ENCODE data around the gene KAZN.

Gene KAZN

DNA sequence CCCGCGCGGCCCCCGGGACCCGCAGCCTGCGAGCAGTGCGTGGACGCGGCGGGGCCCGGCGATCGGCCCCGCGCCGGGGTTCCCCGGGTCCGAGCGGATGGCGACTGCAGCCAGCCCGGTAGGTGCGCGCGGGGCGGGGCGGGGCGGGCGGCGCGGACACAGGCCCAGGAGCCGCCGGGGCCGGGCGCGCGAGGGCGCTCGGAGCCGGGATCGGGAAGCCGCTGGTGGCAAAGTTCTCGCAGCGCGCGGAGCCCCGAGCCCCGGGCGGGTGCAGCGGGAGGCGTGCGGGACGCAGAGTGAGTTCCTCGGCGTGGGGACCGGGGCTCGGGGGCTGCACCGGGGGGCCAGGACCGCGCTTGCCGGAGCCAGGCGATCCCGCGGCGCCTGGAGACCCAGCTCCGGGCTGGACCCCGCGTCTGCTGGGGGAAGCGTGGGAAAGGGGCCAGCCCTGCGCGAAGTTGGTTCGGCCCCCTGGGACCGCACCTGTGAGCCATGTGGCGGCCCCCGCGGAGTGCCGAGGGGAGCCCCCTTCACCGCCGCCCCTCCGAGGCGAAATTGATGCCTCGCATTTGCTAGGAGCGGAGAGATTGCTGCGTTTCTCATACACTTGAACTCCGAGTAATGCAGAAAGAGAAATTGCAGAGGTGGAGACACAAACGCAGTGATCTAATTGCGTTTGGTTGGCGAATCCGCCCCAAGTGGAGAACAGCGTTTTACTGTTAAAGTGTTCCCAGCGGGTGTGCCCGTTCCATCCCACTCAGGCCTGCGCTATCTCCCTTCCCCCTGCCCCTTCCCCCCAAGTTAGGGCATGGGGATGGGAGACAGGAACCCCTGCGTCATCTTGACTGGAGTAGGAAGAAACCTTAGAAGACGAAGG is 326.2 kb downstream of the KAZN start:
- peak; percentile 31 for DNase-seq

GRCh38 chr1:14925336-14926136 is 327.1 kb downstream of the KAZN start:
- DNase-seq: no peak

DNA sequence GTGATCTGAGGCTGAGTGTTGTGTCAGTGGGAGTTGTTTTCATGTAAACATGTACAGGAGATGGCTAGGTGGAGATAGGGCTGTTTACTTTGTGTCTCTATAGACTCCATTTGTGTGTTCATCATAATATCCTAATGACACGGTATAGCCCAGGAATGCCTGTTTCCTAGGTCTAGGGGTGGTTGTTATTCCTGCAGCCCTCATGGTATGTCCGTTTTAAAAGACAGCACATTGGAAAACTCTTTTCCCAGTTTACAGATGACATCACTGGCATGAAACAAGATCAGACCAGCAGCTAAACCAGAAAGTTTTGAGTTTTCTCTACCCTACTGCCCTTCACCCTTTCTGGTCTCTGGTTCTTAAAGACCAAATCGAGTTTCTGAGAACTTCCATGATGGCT is 327.7 kb downstream of the KAZN start:
- DNase-seq: no peak

DNA sequence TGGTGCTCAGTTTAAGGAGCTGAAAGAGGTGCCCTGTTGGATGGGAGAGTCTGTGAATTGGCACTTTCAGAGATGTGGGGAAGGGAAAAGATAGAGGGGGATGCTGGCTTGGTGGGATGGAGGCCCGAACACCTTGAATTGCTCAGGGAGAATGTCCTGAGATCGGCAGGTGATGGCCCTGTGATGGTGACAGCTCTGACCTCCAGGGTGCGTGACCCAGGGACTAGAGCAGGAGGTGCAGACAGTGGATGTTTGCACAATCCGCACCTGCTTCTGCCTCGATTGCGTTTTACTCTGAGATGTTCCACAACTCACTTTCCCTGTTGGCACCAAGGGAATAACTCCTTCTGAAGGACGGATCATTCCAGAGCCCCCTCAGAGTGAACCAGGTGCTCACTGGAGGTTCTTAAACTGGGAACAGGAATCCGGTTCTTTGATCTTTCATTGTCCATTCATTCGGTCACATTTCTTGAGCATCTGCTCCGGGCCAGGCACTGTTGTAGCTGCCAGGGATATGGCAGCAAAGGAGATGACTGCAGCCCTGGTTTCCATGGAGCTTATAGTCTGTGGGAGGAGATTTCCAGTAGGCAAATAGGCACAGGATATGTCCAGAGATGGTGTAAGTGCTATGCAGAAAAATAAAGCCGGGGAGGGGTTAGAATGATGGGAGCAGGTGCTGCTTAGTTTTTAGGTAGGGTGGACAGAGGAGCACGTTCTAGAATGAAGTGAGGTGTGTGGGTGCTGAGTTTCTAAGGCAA is 328.5 kb downstream of the KAZN start:
- DNase-seq: no peak

DNA sequence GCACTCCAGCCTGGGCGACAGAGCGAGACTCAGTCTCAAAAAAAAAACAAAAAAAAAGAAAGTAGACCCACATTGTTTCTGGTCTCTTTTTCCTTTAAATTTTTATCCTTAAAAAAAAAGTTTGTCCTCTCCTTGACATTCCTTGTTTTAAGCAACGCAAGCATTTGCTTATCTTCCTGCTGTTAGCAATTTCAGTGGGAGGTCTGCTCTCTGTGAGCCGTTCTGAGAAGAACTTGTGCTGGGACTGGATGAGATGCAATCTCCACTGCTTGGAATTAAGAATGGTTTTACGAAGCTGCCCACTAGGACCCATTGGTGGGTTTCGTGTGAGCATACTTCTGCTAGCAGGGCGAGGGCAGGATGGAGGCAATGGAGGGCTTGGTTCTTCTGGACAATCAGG is 329.9 kb downstream of the KAZN start:
- no peak for DNase-seq

GRCh38 chr1:14928886-14929546 is 330.5 kb downstream of the KAZN start:
- DNase-seq: no peak

DNA sequence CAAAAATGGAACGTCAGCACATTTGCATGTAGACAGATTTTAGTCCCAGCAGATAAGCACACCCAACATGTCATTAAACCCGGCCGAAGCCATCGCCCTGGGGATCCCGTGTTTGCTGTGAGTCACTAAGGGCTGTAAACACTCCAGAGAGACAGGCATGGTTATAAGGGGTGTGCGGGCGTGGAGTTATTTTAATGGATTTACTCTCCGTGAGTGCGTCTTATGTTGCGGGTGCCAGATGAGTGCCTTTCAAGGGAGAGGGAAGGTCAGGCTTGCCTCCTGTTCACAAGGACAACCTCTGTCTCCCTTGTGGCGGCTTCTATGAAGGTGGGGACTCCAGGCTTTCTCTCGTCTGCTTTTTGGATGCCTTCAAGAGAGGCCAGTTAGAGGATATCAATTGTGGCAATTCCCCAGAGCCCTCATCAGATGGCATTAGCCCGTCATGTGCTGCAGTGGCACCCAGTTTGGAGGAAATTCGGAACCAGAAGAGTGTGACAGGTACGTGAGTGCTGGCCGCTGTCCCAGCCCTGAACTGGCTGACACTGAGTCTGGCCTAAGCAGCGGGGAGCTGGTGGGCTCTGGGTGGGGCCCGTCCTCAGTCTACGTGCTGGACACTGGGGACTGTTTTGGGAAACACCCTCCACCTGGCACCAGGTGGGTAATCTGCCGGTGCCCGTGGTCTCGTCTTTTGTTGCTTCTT is 331.2 kb downstream of the KAZN start:
- peak; percentile 76 for DNase-seq

DNA sequence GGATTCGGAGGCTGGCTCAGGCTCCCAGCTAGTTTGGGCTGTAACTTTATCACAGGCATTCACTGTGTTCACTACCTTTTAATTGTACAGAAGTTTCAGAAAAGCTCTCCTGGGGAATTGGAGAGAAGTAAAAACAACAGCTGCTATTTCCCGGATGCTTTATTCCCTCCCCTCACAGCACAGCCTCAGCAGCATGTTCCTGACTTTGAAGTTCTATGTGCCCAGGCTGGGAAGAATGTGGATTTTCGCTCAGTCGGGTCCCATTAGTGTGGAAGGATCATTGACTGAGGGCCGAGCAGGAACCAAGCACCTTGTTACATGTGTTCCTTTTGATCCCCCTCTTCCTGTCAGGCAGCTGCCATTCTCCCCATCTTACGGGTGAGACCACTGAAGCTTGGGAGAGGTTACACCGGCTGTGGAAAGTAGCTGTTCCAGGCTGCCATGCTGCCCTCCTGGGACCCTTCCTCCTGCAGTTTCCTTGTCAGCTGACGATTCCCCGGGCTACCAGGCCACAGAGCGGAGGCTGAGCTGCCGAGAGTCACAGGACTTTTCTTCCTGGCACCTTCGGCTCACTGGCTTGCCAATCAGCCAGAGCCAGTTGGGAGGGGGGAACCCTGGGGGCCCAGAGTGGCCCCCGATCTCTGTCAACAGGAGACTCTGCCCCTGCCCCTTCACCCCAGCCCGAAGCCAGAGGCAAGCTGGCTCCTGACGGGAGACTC is 331.9 kb downstream of the KAZN start:
- DNase-seq: no peak

GRCh38 chr1:14932034-14932638 is 333.7 kb downstream of the KAZN start:
- DNase-seq: no peak

GRCh38 chr1:14934867-14935266 is 336.4 kb downstream of the KAZN start:
- no peak for DNase-seq

GRCh38 chr1:14936815-14937214 is 338.3 kb downstream of the KAZN start:
- no peak for DNase-seq

GRCh38 chr1:14937288-14937949 is 338.9 kb downstream of the KAZN start:
- no peak for DNase-seq

DNA sequence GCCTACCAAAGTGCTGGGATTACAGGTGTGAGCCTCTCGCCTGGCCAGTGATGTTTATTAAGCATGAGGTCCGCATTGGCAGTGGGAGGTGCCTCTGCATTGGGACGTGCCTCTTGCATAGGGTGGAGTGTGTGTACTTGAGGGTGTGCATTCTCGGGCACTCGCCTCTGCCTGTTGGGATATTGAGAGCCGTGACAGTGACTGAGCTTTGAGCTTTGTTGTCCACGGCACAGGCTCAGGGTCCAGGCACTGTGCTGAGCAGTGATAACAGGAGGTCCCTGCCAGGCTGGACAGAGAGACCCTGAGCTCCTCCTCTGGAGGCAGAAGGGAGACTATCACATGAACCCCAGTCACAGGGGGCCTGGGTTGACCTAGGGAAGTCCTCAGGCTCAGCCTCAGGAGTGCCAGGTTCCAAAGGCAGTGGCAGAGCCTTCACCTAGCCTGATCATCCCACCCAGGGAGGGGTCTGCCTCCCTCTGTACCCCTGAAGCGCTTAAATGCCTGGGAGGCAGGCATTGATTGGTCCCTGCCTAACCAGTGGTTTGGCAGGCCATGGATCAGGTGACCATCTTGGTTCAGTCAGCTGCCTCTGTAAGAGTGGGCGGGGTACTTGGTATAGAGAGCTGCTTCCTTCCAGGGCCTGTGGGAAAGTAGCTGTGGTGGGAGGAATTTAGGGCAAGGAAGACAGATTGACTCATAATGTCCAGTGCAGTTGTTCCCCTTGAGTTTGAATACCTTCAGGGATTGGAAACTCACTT is 341.2 kb downstream of the KAZN start:
- DNase-seq: no peak

DNA sequence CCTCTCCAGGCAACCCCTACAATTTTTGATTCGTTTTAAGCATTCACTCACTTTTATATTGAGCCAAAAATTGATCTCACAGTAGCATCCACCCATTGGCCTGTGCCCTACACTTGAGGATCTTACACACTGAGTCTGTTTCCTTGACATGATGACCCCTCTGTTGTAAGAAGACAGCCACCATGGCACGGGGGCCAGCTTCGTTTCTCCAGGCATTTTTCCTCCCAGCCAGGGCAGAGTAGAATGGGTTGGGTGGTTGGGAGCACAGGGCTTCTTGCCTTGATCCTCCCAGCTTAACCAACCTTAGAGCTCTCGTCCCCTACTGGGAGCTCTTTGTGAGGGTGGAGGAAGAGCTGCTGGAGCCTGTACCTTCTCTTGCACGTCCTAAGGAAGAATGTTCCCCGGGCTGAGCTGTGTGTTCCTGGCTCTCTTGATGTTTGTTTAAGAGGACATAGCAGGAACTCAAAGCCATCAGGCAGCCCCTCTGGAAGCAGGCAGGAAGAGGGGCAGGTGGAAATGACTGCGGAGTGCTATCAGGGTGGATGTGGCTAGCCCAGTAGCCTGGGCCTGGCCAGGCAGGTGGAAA is 341.9 kb downstream of the KAZN start:
- no peak for DNase-seq

GRCh38 chr1:14941864-14942263 is 343.4 kb downstream of the KAZN start:
- DNase-seq: no peak

DNA sequence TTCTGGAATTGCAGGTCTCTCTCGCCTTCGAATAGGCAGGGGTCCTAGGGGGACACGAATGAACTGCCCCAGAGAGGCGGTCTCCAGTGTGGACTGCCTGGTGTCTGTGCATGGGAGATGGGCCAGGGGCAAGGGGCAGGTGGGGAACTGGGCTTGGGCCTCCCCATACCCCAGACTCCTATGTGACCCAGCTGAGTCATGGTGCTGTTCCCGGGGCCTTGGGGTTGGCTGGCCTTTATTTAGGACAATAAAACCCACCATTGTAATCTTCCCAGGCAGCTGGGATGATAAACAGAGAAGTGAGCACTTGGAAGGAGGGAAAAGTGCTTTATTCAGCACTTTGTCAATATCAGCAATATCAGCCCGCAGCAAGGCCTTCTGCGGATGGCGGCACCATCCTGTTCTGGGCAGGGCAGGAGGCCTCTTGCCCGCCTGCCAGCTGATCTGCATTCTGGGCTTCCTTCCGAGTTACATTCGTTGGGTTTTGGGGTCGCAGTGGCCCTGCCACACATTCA is 346.0 kb downstream of the KAZN start:
- DNase-seq: no peak

DNA sequence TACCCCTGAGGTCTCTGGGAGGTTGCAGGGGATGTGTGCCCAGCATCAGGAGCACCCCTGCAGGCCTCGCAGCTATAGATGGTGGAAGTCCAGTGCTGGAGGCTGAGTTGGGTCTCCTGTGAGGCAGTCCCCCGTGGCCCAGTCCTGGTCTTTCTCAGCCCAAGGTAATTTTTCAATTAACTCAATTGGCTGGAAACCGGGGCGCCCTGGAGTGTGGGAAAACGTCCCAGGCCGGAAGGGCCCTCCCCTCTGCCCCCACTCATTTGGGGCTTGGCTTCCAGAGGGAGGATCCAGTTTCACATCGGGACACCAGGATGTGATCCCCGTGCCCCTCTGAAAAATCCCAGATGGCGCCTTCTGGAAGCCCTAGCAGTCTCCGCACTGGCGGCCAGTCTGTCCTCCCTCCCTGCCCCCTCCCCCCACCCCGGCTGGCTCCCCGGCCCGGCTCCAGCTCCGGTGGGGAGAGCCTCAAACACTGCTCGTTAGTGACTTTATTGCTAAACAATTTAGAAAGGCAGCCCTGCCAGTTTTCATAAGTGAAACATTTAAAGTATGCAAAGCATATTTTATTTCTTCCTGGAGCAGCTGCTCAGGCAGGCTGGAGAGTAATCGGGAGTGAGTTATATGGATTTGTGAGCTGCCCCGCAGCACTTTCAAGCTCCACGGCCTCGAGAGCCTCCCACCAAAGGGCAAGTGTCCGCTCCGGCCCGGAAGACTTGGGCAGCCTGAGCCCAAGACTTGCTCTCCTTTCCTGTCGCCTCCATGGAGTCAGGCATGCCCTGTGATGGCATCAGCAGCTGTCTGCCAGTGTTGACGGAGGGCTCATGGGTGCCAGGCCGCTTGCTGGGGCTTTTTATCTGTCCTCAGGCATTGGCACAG is 346.9 kb downstream of the KAZN start:
- DNase-seq: no peak

DNA sequence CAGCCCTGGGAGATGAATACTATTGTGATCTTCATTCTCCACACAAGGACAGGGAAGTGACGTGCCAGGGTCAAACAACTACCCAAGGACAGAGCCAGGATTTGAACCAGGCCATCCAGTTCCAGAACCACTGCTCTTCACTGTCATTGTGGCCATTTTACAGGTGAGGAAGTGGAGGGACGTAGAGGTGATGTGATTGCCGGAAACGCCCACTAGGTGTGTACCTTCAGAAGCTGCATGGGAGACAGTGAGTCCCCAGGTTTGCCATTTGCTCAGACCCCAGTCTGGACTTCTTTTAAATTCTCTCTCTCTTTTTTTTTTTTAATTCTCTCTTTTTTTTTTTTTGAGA is 347.5 kb downstream of the KAZN start:
- no peak for DNase-seq

All from NCI-H345 (cell line).